ENCODE data around the gene VPS26A.
"Not testable (repeated sequence)": the region's sequence is repeated elsewhere in the genome, so short reads cannot be mapped to it uniquely, and the experiment has no call there.

The VPS26A gene

DNA sequence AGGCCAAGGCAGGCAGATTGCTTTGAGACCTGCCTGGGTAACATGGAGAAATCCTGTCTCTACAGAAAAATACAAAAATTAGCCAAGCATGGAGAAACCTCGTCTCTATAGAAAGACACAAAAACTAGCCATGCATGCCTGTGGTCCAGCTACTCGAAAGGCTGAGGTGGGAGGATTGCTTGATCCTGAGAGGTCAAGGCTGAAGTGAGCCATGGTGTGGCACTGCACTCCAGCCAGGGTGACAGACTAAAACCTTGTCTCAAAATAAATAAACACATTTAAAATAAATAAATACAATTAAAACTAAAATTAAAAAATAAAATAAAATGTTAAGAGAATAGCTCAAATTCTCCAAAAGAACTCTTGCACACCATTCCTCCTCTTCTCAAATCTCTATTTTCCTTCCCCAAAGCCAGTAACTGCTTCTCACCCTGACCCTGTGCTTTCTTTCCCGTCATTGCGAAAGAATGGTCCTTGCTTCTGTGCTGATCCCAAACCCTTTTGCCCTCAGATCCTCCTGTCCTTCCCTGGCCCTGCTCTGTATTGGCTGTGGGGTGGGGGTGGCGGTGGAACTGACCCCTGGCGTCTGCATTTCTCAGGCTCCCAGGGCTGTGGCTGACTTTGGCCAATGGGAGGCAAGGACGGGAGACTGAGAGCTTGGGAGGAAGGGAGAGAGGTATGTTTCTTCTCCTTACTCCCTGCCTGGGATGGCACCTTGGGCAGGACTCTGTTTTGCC, 23.7 kb upstream of the VPS26A start:
- in situ Hi-C loops (cut with HindIII; ENCODE audit: low pct_ligation_motif_present, low pct_unique_long_range_greater_than_20kb, low sequenced_read_pairs) = loop anchor here (25.0 kb wide), 1 partner anchor 88 kb away; no protein-coding TSS in a partner anchor
- DNase-seq = no peak

DNA sequence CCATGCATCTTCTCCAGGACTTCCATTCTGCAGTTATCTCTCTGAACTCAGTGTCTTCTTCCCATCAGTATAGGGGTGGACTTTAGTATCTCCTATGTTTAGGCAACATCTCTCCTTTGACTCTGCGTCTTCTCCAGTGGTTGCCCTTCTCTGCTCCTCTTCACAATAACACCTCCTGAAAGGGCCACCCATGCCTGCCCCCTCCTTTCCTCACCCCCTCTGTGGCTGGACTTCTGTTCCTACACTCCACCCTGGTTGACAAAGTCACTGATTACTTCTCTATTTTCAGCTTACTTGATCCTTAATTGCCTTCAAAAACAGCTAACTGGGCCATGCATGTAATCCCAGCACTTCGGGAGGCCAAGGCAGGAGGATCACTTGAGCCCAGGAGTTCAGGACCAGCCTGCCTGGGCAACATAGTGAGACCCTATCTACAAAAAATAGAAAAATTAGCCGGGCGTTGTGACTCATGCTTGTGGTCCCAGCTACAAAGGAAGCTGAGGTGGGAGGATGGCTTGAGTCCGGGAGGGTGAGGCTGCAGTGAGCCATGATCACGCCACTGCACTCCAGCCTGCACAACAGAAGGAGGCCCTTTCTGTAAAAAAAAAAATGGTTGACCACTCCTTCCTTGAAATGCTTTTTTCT, 22.4 kb upstream of the VPS26A start:
- DNase-seq = no peak
- in situ Hi-C loops (cut with HindIII; ENCODE audit: low pct_ligation_motif_present, low pct_unique_long_range_greater_than_20kb, low sequenced_read_pairs) = loop anchor here (25.0 kb wide), 1 partner anchor 89 kb away; no protein-coding TSS in a partner anchor

DNA sequence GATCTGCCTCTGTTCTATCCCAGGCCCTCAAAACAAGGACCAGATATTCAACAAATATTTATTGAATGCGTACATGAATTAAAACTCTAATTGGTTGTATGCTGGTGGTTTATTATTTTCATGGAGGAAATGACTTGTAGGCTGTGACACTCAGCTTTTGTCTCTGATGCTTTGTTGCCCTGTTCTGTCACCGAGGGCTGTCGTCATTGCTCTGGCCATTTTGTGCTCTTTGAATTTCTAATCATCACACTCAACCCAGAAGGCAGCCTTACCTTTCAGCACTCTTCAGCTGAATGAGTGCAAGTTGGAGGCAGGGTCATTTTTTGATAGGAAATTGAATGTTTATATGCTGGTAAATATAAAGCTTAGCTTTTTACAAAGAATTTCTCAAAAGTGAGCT, 21.5 kb upstream of the VPS26A start:
- in situ Hi-C loops (cut with HindIII; ENCODE audit: low pct_ligation_motif_present, low pct_unique_long_range_greater_than_20kb, low sequenced_read_pairs) = loop anchor here (25.0 kb wide), 1 partner anchor 90 kb away; no protein-coding TSS in a partner anchor
- no peak for DNase-seq

DNA sequence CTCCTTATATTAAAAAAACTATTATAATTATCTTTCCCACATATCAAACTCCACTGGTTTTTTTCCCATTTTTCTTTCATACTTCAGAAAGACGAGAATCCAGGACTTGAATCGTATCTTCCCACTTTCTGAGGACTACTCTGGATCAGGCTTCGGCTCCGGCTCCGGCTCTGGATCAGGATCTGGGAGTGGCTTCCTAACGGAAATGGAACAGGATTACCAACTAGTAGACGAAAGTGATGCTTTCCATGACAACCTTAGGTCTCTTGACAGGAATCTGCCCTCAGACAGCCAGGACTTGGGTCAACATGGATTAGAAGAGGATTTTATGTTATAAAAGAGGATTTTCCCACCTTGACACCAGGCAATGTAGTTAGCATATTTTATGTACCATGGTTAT, 20.2 kb upstream of the VPS26A start:
- in situ Hi-C loops (cut with HindIII; ENCODE audit: low pct_ligation_motif_present, low pct_unique_long_range_greater_than_20kb, low sequenced_read_pairs) = loop anchor here (25.0 kb wide), 1 partner anchor 91 kb away; no protein-coding TSS in a partner anchor
- DNase-seq = no peak

DNA sequence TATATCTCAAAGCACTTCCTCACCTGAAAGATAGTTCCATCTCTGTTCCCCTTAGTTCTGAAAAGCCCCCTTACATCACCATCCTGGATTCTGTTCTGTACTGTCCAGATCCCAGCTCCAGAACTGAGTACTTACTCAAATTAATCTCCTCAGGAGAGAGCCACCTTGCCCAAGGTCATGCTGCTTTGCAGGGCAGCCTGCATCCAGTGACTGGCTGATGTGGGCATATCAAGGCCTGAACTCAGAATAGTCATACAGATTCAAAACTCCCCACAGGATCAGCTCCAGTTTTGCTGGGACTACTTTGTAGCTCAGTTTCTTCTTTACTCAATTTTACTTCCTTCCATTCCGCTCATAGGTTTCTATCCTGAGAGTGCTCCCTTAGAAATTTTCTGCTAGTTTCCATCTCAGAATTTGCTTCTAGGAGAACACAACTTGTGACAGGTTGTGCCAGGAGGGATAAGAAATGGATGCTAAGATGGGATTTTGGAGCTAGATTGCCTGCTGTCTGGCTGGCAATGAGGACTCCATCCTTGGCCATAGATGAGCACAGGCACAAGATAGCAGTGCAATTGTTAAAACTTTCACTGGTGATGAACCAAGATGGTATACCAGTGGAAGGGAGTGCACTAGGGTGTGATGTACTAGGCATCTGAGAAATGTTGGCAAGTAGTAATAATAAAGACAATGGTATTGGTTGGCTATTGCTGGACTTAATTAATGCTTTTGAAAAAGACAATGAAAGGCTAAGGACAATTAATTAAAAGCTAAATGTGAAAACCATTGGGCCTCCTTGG, 18.8 kb upstream of the VPS26A start:
- DNase-seq = no peak
- in situ Hi-C loops (cut with HindIII; ENCODE audit: low pct_ligation_motif_present, low pct_unique_long_range_greater_than_20kb, low sequenced_read_pairs) = loop anchor here (25.0 kb wide), 1 partner anchor 93 kb away; no protein-coding TSS in a partner anchor

DNA sequence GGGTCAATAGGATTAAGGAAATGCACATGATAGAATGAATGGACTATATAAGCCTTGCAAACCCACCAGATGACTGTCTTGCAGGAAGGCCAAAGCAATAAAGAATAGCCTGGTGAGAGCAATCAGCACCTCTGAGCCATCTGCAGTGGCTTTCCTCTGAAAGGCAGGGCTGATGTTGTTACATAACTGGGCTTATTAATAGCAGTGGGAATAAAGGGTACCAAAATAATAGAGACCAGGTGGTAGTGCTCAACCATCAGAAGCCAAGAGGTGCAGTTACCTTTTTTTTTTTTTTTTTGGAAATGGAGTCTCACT, 16.8 kb upstream of the VPS26A start:
- in situ Hi-C loops (cut with HindIII; ENCODE audit: low pct_ligation_motif_present, low pct_unique_long_range_greater_than_20kb, low sequenced_read_pairs) = loop anchor here (25.0 kb wide), 1 partner anchor 95 kb away; no protein-coding TSS in a partner anchor
- DNase-seq = no peak

DNA sequence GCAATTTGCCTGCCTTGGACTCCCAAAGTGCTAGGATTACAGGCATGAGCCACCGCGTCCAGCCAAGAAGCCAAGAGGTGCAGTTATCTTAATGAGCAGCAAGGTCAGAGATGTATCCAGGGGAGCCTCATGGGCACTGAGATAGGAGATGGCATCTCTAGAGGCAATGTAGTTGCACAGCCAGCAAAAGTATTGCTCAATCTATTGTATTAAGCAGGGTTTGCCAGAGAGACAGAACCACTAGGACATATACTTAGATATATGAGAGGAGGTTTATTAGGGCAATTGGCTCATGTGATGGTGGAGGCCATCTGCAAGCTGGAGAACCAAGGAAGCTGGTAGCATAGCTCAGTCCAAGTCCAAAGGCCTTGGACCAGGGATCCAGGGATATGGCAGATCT, 16.3 kb upstream of the VPS26A start:
- in situ Hi-C loops (cut with HindIII; ENCODE audit: low pct_ligation_motif_present, low pct_unique_long_range_greater_than_20kb, low sequenced_read_pairs) = loop anchor here (25.0 kb wide), 1 partner anchor 95 kb away; no protein-coding TSS in a partner anchor
- no peak for DNase-seq

DNA sequence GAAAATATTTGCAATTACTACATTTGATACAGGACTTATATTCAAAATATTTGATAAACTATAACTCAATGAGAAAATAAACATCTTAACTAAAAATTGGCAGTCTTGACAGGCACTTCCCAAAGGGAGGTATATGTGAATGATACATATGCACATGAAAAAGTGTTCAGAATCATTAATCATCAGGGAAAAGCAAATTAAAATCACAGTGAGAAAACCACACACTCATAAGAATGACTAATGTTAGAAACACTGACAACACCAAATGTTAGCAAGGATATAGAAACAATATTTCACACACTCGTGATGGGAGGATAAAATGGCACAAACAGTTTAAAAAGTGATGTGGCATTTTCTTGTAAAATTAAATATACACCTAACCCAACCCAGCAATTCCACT, 4.1 kb upstream of the VPS26A start:
- in situ Hi-C loops (cut with HindIII; ENCODE audit: low pct_ligation_motif_present, low pct_unique_long_range_greater_than_20kb, low sequenced_read_pairs) = loop anchor here (25.0 kb wide), 1 partner anchor 108 kb away; no protein-coding TSS in a partner anchor
- no peak for DNase-seq

DNA sequence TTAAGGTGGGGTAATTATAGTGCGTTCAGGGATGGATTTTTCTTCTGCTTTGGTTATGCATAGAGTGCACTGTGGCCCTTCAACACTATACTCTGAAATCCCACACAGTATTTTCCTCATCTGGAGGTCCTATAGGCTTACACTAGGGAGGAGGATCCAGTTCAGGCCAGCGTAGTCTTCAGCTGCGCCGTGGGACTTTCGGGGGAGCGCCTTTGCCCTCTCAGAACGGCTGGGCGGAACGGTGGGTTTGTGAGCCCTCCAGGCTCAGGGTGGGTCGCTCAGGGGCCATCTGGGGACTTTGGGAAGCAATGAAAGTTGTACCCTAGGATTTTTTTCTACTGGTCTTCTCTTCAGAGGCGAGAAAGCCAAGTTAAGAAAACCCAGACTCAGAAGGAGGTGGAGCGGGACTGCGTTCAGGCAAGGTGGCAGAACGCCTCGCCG, 652 bp upstream of the VPS26A start:
- in situ Hi-C loops (cut with HindIII; ENCODE audit: low pct_ligation_motif_present, low pct_unique_long_range_greater_than_20kb, low sequenced_read_pairs) = loop anchor here (25.0 kb wide), 1 partner anchor 111 kb away; no protein-coding TSS in a partner anchor
- DNase-seq = peak; percentile 75

DNA sequence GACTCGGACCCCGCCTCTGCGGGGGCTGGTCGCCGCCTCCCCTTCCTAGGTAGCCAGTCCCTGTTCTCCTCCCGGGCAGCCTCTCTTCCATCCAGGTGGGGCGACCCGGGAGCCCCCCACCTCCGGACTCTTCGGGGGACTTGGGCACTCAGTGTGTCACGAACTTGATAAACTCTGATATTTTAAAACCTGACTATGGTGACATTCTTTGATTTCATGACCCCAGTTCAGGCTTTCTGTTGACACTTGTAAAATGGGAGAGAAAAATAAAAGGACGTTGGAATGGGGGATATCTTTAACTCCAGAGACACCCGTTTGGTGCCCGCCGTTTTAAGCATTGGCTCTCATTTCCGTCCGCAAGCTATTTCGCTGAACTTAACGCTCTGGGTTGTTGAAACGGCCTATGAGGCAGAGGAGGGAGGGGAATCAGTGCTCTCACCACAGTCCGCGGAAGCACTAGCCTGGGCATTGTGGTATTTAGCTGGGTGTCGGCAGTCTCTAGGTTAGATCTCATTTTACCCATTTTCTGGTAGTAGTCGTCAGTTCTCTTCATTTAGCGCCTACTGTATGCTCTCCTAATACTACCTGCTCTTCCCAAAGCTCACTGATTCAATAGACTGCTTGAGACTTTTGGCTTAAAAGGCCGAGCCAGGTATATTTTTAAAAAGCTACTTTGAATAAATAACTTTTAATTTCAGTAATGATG, 738 bp downstream of the VPS26A start:
- peak; percentile 79 for DNase-seq
- in situ Hi-C loops (cut with HindIII; ENCODE audit: low pct_ligation_motif_present, low pct_unique_long_range_greater_than_20kb, low sequenced_read_pairs) = loop anchor here (25.0 kb wide), 1 partner anchor 112 kb away; no protein-coding TSS in a partner anchor

DNA sequence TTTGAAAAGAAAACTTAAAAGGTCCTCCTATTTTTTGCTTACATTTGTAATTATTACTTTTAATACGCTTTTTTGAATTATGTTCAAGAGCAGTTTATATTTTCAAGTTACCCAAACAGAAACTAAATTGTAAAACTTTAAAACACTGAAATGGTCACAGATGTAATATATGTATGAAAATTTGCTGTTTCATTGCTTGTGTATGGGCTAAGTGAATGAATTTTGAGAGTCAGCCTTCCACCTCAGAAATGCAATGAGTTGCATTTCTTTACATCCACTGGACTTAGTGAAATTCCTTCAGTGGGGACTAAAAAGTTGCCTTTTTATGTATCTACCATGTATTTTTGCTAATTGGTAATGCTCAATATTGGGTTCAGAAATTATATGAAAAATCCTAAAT, 1.6 kb downstream of the VPS26A start:
- no peak for DNase-seq
- in situ Hi-C loops (cut with HindIII; ENCODE audit: low pct_ligation_motif_present, low pct_unique_long_range_greater_than_20kb, low sequenced_read_pairs) = no loop called here

DNA sequence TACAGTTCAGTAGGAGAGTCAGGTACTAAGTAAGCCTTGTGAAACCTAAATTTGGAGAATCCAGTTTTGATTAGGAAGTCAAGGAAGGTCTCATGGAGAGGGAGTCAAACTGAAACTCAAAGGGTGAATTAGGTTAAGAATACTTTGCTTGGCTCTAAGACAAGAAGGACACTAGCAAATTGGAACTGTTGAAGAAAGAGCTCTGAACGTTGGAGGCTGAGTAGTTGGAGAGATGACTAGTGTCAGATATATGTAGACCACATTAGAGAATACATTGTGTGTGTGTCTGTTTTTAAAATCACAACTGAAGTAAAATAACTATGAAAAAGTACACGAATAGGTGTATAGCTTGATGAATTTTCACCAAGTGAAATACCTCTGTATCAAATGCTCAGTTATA, 6.3 kb downstream of the VPS26A start:
- DNase-seq = no peak

DNA sequence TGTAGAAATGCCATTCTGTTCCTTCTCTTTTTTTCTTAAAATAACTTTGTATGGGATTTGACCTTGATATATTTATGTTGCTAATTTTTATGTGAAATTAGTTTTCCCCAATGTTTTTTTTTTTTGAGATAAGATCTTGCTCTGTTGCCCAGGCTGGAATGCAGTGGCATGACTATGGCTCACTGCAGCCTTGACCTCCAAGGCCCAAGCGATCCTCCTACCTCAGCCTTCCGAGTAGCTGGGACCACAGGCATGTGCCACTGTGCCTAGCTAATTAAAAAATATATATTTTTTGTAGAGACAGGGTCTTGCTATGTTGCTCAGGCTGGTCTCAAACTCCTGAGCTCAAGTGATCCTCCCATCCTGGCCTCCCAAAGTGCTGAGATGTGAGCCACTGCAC, 16.0 kb downstream of the VPS26A start:
- in situ Hi-C loops (cut with HindIII; ENCODE audit: low pct_ligation_motif_present, low pct_unique_long_range_greater_than_20kb, low sequenced_read_pairs) = no loop called here
- DNase-seq = no peak

More for the DNA sequence above, 6.3 kb downstream of the VPS26A start:
- in situ Hi-C loops (cut with HindIII; ENCODE audit: low pct_ligation_motif_present, low pct_unique_long_range_greater_than_20kb, low sequenced_read_pairs) = no loop called here

DNA sequence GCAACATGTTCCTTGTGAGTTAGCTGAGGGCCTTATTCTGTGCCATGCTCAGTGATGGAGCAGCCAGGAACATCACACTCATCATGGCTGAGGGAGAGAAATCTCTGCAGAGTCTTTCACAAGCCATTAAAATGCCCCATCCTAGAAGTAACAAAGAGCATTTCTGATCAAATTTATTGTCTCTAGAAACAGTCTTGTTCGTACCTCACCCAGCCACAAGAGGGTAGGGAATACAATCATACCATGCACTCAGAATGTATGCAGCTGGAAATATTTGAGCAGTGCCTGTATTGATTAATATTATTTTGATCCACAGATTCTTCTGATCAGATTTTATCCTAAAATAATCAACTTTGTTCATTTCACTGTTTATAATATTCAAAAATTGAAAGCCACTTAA, 17.3 kb downstream of the VPS26A start:
- DNase-seq = no peak
- in situ Hi-C loops (cut with HindIII; ENCODE audit: low pct_ligation_motif_present, low pct_unique_long_range_greater_than_20kb, low sequenced_read_pairs) = no loop called here

DNA sequence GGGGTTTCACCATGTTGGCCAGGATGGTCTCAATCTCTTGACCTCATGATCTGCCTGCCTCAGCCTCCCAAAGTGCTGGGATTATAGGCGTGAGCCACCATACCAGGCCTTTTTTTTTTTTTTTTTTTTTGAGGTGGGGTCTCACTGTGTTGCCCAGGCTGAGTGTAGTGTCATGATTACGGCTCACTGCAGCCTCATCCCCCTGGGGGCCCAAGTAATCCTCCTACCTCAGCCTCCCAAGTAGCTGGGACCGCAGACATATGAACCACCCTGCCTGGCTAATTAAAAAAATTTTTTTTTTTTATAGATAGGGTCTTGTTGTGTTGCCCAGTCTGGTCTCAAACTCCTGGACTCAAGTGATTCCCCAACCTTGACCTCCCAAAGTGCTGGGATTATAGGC, 18.1 kb downstream of the VPS26A start:
- in situ Hi-C loops (cut with HindIII; ENCODE audit: low pct_ligation_motif_present, low pct_unique_long_range_greater_than_20kb, low sequenced_read_pairs); DNase-seq: not testable (repeated sequence)

DNA sequence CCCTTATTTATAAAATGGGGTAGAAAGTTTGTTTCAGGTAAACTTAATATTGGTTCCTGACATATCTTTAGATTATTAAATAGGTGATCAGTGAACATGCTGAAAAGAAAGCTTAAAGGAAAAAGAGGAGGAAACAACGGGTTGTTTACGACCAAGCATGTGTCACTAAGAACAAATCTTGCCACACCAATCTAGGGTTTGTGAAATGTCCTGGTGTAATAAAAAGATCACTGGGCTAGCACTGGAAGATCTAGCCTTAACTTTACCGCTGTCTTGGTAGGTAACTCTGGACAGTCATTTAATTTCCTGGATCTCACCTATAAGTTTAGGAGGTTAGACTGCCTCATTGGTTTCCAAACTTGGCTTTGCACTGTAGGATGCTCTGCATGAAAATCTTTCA, 19.0 kb downstream of the VPS26A start:
- in situ Hi-C loops (cut with HindIII; ENCODE audit: low pct_ligation_motif_present, low pct_unique_long_range_greater_than_20kb, low sequenced_read_pairs) = no loop called here
- no peak for DNase-seq

DNA sequence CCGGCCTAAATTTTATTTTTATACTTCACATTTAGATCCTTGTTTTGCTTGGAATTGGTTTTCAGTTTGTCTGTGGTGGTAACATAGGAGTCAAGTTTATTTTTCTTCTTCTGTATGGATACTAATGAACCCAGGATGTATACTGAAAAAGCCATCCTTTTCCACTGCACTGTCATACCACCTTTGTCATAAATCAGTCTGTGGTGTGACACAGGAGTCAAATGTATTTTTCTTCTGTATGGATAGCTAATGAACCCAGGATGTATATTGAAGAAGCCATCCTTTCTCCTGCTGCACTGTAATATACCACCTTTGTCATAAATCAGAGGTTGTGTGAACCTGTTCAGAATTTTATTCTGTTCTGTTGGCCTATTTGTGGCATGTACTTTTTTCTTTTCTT, 21.4 kb downstream of the VPS26A start:
- no peak for DNase-seq
- in situ Hi-C loops (cut with HindIII; ENCODE audit: low pct_ligation_motif_present, low pct_unique_long_range_greater_than_20kb, low sequenced_read_pairs) = no loop called here

DNA sequence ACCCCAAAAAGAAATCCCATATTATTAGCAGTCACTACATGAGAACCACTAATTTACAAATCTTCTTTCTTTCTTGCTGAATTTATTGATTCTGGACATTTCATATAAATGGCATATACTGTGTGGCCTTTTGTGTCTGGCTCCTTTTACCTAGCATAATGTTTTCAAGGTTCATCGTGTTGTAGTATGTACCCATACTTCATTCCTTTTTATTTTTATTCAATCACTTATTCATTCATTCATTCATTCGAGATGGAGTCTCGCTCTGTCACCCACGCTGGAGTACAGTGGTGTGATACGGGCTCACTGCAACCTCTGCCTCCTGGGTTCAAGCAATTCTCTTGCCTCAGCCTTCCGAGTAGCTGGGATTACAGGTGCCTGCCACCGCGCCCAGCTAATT, 21.9 kb downstream of the VPS26A start:
- in situ Hi-C loops (cut with HindIII; ENCODE audit: low pct_ligation_motif_present, low pct_unique_long_range_greater_than_20kb, low sequenced_read_pairs) = no loop called here

More for the DNA sequence above, 21.9 kb downstream of the VPS26A start:
- DNase-seq = no peak
